OCI-LY3 (cell line): ENCODE results near the gene ARL13B.

Source experiments
- H2AFZ ChIP-seq: fragments of 200-600, 300-600 bp; shearing (Covaris generic); 2 replicates; pipeline ENCODE4 v1.6.0; 2014; ENCODE audit warnings: antibody characterized with exemption, low read depth, low read length
- H3K27ac ChIP-seq: fragments of 200-600, 300-600 bp; sonication (generic); 2 replicates; pipeline ENCODE4 v1.5.1; 2014; ENCODE audit warnings: mild to moderate bottlenecking, low read length, moderate library complexity, mixed read lengths
- H3K27me3 ChIP-seq: fragments of 200-600, 300-600 bp; sonication (generic); 2 replicates; pipeline ENCODE4 v1.6.1; 2014; ENCODE audit warnings: low read depth, low read length, mixed read lengths
- H3K36me3 ChIP-seq: fragments of 200-600, 300-600 bp; sonication (generic); replicated peaks from 2 replicates; pipeline ENCODE3; 2014; ENCODE audit warnings: low read depth, low read length, mixed read lengths
- H3K4me1 ChIP-seq: fragments of 300-600, 200-600 bp; sonication (generic); 2 replicates; pipeline ENCODE4 v1.6.1; 2014; ENCODE audit warnings: low read length, mixed read lengths
- H3K4me2 ChIP-seq: fragments of 200-600, 300-600 bp; sonication (generic); 2 replicates; pipeline ENCODE4 v1.6.1; 2014; ENCODE audit warnings: low read length, mixed read lengths
- H3K4me3 ChIP-seq: fragments of 300-600, 200-600 bp; sonication (generic); 2 replicates; pipeline ENCODE4 v1.5.1; 2014; ENCODE audit warnings: antibody characterized with exemption, mild to moderate bottlenecking, low read length, moderate library complexity
- H3K79me2 ChIP-seq: fragments of 300-600, 200-600 bp; shearing (Covaris generic); 2 replicates; pipeline ENCODE4 v1.6.1; 2014; ENCODE audit warnings: mild to moderate bottlenecking, low read length, mixed read lengths
- H3K9ac ChIP-seq: fragments of 300-600, 200-600 bp; shearing (Covaris generic); 2 replicates; pipeline ENCODE4 v1.6.0; 2014; ENCODE audit warnings: mild to moderate bottlenecking, low read length, moderate library complexity
- H3K9me3 ChIP-seq: fragments of 200-600, 300-600 bp; shearing (Covaris generic); 2 replicates; pipeline ENCODE4 v1.6.1; 2014; ENCODE audit warnings: low read length, mixed read lengths; ENCODE audit not compliant: insufficient read depth
- H4K20me1 ChIP-seq: fragments of 200-600, 300-600 bp; sonication (generic); 2 replicates; pipeline ENCODE4 v1.6.1; 2016; ENCODE audit warnings: low read length, mixed read lengths; ENCODE audit not compliant: insufficient read depth
- EZH2phosphoT487 ChIP-seq: fragments of 200-600 bp; shearing (Covaris generic); IDR thresholded peaks from 2 replicates; pipeline ENCODE4 v1.6.1; 2018; ENCODE audit warnings: antibody characterized with exemption, mixed run types, low read depth
- TF ChIP-seq, protein P1 (sequence below): fragments of 200-600, 300-600 bp; sonication (generic); IDR thresholded peaks from 2 replicates; pipeline ENCODE4 v1.5.1; 2014; ENCODE audit warnings: antibody characterized with exemption, low read length, low read depth

The ARL13B gene

GRCh38 chr3:94093151-94093550, 113.2 kb downstream of the ARL13B start:
- Histone ChIP-seq H4K20me1 (no peaks in the 10 kb centered on the region), H3K36me3 (peaks cover 12% of the 10 kb centered on the region), H2AFZ (no peak overlapping the region), H3K9me3 (no peaks in the 10 kb centered on the region), H3K79me2 (no peaks in the 10 kb centered on the region), H3K27ac (no peak overlapping the region), H3K9ac (no peak overlapping the region), H3K4me2 (no peak overlapping the region), H3K4me1 (no peaks in the 10 kb centered on the region), H3K27me3 (no peaks in the 10 kb centered on the region), H3K4me3 (no peak overlapping the region)
- no peak for TF ChIP-seq EZH2phosphoT487
- TF ChIP-seq, protein P1, sequence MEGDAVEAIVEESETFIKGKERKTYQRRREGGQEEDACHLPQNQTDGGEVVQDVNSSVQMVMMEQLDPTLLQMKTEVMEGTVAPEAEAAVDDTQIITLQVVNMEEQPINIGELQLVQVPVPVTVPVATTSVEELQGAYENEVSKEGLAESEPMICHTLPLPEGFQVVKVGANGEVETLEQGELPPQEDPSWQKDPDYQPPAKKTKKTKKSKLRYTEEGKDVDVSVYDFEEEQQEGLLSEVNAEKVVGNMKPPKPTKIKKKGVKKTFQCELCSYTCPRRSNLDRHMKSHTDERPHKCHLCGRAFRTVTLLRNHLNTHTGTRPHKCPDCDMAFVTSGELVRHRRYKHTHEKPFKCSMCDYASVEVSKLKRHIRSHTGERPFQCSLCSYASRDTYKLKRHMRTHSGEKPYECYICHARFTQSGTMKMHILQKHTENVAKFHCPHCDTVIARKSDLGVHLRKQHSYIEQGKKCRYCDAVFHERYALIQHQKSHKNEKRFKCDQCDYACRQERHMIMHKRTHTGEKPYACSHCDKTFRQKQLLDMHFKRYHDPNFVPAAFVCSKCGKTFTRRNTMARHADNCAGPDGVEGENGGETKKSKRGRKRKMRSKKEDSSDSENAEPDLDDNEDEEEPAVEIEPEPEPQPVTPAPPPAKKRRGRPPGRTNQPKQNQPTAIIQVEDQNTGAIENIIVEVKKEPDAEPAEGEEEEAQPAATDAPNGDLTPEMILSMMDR = no peak

DNA sequence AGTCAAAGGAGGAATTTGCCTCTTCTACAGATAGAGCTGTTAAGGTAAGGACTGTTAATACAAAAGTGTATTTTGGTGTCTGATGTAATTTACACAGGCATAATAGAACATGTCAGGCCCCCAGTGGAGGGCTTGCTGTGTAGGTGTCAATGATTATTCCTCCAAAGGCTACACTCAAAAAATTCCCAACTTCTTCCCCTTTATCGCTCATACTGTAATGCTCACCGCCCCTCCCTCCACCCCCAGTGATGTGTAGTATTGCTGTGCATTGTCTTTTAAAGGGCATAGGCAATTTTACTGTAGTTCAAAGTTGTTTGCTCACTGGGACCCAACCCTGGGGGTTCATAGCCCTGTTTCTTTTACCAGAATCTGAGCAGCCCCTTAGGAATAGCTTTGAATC, 115.2 kb downstream of the ARL13B start:
- Histone ChIP-seq H2AFZ (no peak overlapping the region), H3K79me2 (no peaks in the 10 kb centered on the region), H3K4me1 (no peaks in the 10 kb centered on the region), H3K36me3 (peaks cover 16% of the 10 kb centered on the region), H3K27ac (no peak overlapping the region), H3K4me3 (no peak overlapping the region), H3K27me3 (no peaks in the 10 kb centered on the region), H3K9me3 (no peaks in the 10 kb centered on the region), H3K9ac (no peak overlapping the region), H4K20me1 (no peaks in the 10 kb centered on the region), H3K4me2 (no peak overlapping the region)
- TF ChIP-seq, protein P1 = no peak
- no peak for TF ChIP-seq EZH2phosphoT487

- no peak overlapping the region for H3K4me2 ChIP-seq
- TF ChIP-seq, protein P1 = no peak
- no peak for TF ChIP-seq EZH2phosphoT487
- H3K4me3 ChIP-seq = no peak overlapping the region
- H3K27me3 ChIP-seq = no peaks in the 10 kb centered on the region
- no peaks in the 10 kb centered on the region for H3K79me2 ChIP-seq
- no peaks in the 10 kb centered on the region for H3K9me3 ChIP-seq
- no peak overlapping the region for H2AFZ ChIP-seq
- no peaks in the 10 kb centered on the region for H3K4me1 ChIP-seq
- no peaks in the 10 kb centered on the region for H4K20me1 ChIP-seq
- H3K9ac ChIP-seq = no peak overlapping the region
- peaks cover 16% of the 10 kb centered on the region for H3K36me3 ChIP-seq
- no peak overlapping the region for H3K27ac ChIP-seq
Observed at GRCh38 chr3:94098452-94098851, 118.5 kb downstream of the ARL13B start.

DNA sequence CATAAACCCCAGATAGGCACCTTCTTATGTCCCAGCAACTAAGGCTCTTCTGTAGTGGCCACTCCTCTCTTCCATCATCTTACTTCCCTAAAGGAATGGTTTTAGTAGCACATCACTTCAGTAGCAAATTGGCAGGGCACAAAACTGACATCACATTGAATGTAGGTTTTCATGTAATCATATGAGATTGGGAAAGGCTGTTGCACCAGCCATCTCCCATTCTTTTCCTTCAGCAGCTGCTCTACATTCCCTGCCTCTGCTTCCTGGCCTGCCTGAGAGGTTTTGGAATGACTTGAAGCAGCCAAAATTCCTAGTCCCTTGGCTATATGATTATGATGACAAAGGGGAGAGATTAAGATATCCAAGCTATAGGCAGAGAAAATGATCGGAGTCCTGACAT, 119.4 kb downstream of the ARL13B start:
- H3K79me2 ChIP-seq = no peaks in the 10 kb centered on the region
- TF ChIP-seq EZH2phosphoT487 = no peak
- TF ChIP-seq, protein P1 = no peak
- no peak overlapping the region for H2AFZ ChIP-seq
- H4K20me1 ChIP-seq = no peaks in the 10 kb centered on the region
- H3K36me3 ChIP-seq = peaks cover 20% of the 10 kb centered on the region
- H3K27me3 ChIP-seq = no peaks in the 10 kb centered on the region
- H3K4me3 ChIP-seq = no peak overlapping the region
- H3K9ac ChIP-seq = no peak overlapping the region
- no peaks in the 10 kb centered on the region for H3K9me3 ChIP-seq
- H3K4me1 ChIP-seq = no peaks in the 10 kb centered on the region
- no peak overlapping the region for H3K4me2 ChIP-seq
- H3K27ac ChIP-seq = no peak overlapping the region
